HUES6 (cell line): ENCODE measurements around the gene KIAA1191.

Experiments
- H3K27ac ChIP-seq: 2 replicates; pipeline ENCODE4 v1.7.0; 2013; ENCODE audit warnings: low read depth, mild to moderate bottlenecking, low read length, inconsistent platforms
- H3K27me3 ChIP-seq: 2 replicates; pipeline ENCODE4 v1.6.1; 2013; ENCODE audit warnings: low read length; ENCODE audit not compliant: control insufficient read depth, insufficient read depth
- H3K36me3 ChIP-seq: 2 replicates; pipeline ENCODE4 v1.6.1; 2013; ENCODE audit warnings: low read length; ENCODE audit not compliant: control insufficient read depth, insufficient read depth
- H3K4me1 ChIP-seq: 2 replicates; pipeline ENCODE4 v1.6.1; 2013; ENCODE audit warnings: low read length; ENCODE audit not compliant: control insufficient read depth, insufficient read depth
- H3K4me3 ChIP-seq: 2 replicates; pipeline ENCODE4 v1.5.1; 2013; ENCODE audit warnings: low read depth, low read length
- H3K9ac ChIP-seq: one replicate; pipeline ENCODE4 v1.6.1; 2013; ENCODE audit warnings: mild to moderate bottlenecking, low read length
- H3K9me3 ChIP-seq: 2 replicates; pipeline ENCODE4 v1.6.1; 2013; ENCODE audit warnings: low read depth, low read length; ENCODE audit not compliant: control insufficient read depth, insufficient read depth

Gene KIAA1191

GRCh38 chr5:176373100-176373818 is 11.7 kb upstream of the KIAA1191 start:
- no peak overlapping the region for H3K9ac ChIP-seq
- H3K27me3 ChIP-seq = no peaks in the 10 kb centered on the region
- H3K9me3 ChIP-seq = no peaks in the 10 kb centered on the region
- H3K4me1 ChIP-seq = no peaks in the 10 kb centered on the region
- peaks cover 10% of the 10 kb centered on the region; the same call in 1 of the 2 replicates for H3K36me3 ChIP-seq
- H3K27ac ChIP-seq = no peak overlapping the region
- H3K4me3 ChIP-seq = no peak overlapping the region

- Histone ChIP-seq H3K27ac (no peak overlapping the region), H3K27me3 (peaks cover 10% of the 10 kb centered on the region), H3K9ac (no peak overlapping the region), H3K9me3 (no peaks in the 10 kb centered on the region), H3K4me3 (no peak overlapping the region), H3K36me3 (peaks cover 13% of the 10 kb centered on the region; the same call in 1 of the 2 replicates), H3K4me1 (no peaks in the 10 kb centered on the region)
Measured at GRCh38 chr5:176371621-176372539, 10.3 kb upstream of the KIAA1191 start.

- Histone ChIP-seq H3K4me1 (peaks cover 5% of the 10 kb centered on the region), H3K9ac (no peak overlapping the region), H3K36me3 (peaks cover 13% of the 10 kb centered on the region; the same call in 1 of the 2 replicates), H3K4me3 (no peak overlapping the region), H3K9me3 (no peaks in the 10 kb centered on the region), H3K27me3 (peaks cover 28% of the 10 kb centered on the region), H3K27ac (no peak overlapping the region)
Measured at GRCh38 chr5:176369934-176370711, 8.6 kb upstream of the KIAA1191 start.

- Histone ChIP-seq H3K9me3 (no peaks in the 10 kb centered on the region), H3K36me3 (peaks cover 13% of the 10 kb centered on the region; the same call in 1 of the 2 replicates), H3K9ac (no peak overlapping the region), H3K27me3 (peaks cover 42% of the 10 kb centered on the region), H3K4me1 (peaks cover 5% of the 10 kb centered on the region), H3K4me3 (no peak overlapping the region), H3K27ac (no peak overlapping the region)
Measured at GRCh38 chr5:176368726-176369125, 7.2 kb upstream of the KIAA1191 start.

GRCh38 chr5:176366232-176366894 is 4.8 kb upstream of the KIAA1191 start:
- H3K27me3 ChIP-seq = peaks cover 61% of the 10 kb centered on the region

GRCh38 chr5:176365351-176366231 is 4.0 kb upstream of the KIAA1191 start, which contains the start of gene ARL10:
Gene ARL10 (plus strand): TSS chr5:176365487. CDS start chr5:176365564, 77 bp downstream.
- Histone ChIP-seq H3K27me3 (peaks cover 61% of the 10 kb centered on the region), H3K36me3 (peaks cover 6% of the 10 kb centered on the region; the same call in 1 of the 2 replicates), H3K4me1 (peaks cover 5% of the 10 kb centered on the region), H3K27ac (no peak within 1 kb of the TSS), H3K4me3 (peak within 1 kb of the TSS; percentile 83), H3K9ac (peak within 1 kb of the TSS; percentile 71), H3K9me3 (no peaks in the 10 kb centered on the region)

More at GRCh38 chr5:176366232-176366894, 4.8 kb upstream of the KIAA1191 start:
- H3K27ac ChIP-seq = no peak overlapping the region
- peaks cover 6% of the 10 kb centered on the region; the same call in 1 of the 2 replicates for H3K36me3 ChIP-seq
- peak overlapping the region; percentile 83 for H3K4me3 ChIP-seq
- H3K4me1 ChIP-seq = peaks cover 5% of the 10 kb centered on the region
- H3K9me3 ChIP-seq = no peaks in the 10 kb centered on the region
- H3K9ac ChIP-seq = peak overlapping the region; percentile 71

GRCh38 chr5:176364765-176365350 is 3.3 kb upstream of the KIAA1191 start:
- H3K27me3 ChIP-seq = peaks cover 61% of the 10 kb centered on the region
- no peaks in the 10 kb centered on the region for H3K9me3 ChIP-seq
- H3K4me1 ChIP-seq = peaks cover 5% of the 10 kb centered on the region
- H3K27ac ChIP-seq = no peak overlapping the region
- peak overlapping the region; percentile 83 for H3K4me3 ChIP-seq
- H3K9ac ChIP-seq = no peak overlapping the region
- peaks cover 6% of the 10 kb centered on the region; the same call in 1 of the 2 replicates for H3K36me3 ChIP-seq

- Histone ChIP-seq H3K4me3 (peak overlapping the region; percentile 84), H3K27me3 (peaks cover 54% of the 10 kb centered on the region), H3K9ac (peak overlapping the region; percentile 86), H3K9me3 (no peaks in the 10 kb centered on the region), H3K27ac (no peak overlapping the region), H3K36me3 (peaks cover 17% of the 10 kb centered on the region), H3K4me1 (peaks cover 5% of the 10 kb centered on the region)
Measured at GRCh38 chr5:176362233-176362490, 598 bp upstream of the KIAA1191 start.

- Histone ChIP-seq H3K27me3 (peaks cover 42% of the 10 kb centered on the region), H3K9ac (peak overlapping the region; percentile 86), H3K27ac (peak overlapping the region; percentile 60; the same call in 1 of the 2 replicates), H3K4me3 (peak overlapping the region; percentile 84), H3K9me3 (no peaks in the 10 kb centered on the region), H3K36me3 (peaks cover 25% of the 10 kb centered on the region), H3K4me1 (no peaks in the 10 kb centered on the region)
Measured at GRCh38 chr5:176360894-176361436, 599 bp downstream of the KIAA1191 start.
